Lower lobe of right lung (tissue), 2 donors: ENCODE results near the gene ZBTB42. TPM values are rescaled to one million over a fixed set of nuclear protein-coding genes. Genes with fewer than 3 reads are reported as not detected.

Experiments used
- ATAC-seq, 2 donors: fragments of 200-7000 bp; cut with Tn5 transposase; one replicate each; pipeline ENCODE4 v1.9.1; 2020 to 2022; ENCODE audit warnings: mild to moderate bottlenecking in 2 of 2, moderate library complexity in 2 of 2
- DNase-seq: peaks from one replicate; pipeline ENCODE4 v3.0.0-alpha.2; 2020
- H3K27ac ChIP-seq: fragments of 200-600 bp; one replicate; pipeline ENCODE4 v1.8.0; 2022
- H3K27me3 ChIP-seq: fragments of 200-600 bp; one replicate; pipeline ENCODE4 v1.8.0; 2022; ENCODE audit warnings: low read depth
- H3K36me3 ChIP-seq: fragments of 200-600 bp; one replicate; pipeline ENCODE4 v1.8.0; 2022; ENCODE audit warnings: mild to moderate bottlenecking
- H3K4me1 ChIP-seq: fragments of 200-600 bp; one replicate; pipeline ENCODE4 v1.8.0; 2022
- H3K4me3 ChIP-seq: fragments of 200-600 bp; one replicate; pipeline ENCODE4 v1.8.0; 2022; ENCODE audit warnings: mild to moderate bottlenecking
- H3K9me3 ChIP-seq: fragments of 200-600 bp; one replicate; pipeline ENCODE4 v1.8.0; 2022
- CTCF ChIP-seq: fragments of 200-600 bp; IDR thresholded peaks from one replicate; pipeline ENCODE4 v1.8.0; 2022; ENCODE audit warnings: antibody characterized with exemption, mild to moderate bottlenecking
- intact Hi-C: fragments of 100-400 bp; cut with DNase I; formaldehyde crosslinking; loops from one replicate; pipeline ENCODE4 v1.11.0; 2022
- total RNA-seq: library from RNA; stranded (reverse); fragmentation: NEBNext Ultra II Directional; extraction: Animal tissue kit (Norgen Biotek cat#: 25700); gene quantifications from one replicate; pipeline ENCODE4 v1.2.1, GENCODE V29; 2021
- donor health status: DM: no; HTN: yes; CAD: no; lungs with severe emphysema.

The ZBTB42 gene
- total RNA-seq, 1 donor from 2014 or later = 13.1 TPM

- H3K4me3 ChIP-seq = peak overlapping the region; percentile 88
- peaks cover 69% of the 10 kb centered on the region for H3K4me1 ChIP-seq
- DNase-seq (no peak), ATAC-seq (no peak)
- intact Hi-C loops = no loop called here
- H3K9me3 ChIP-seq = no peaks in the 10 kb centered on the region
- H3K27ac ChIP-seq = peak overlapping the region; percentile 82
- no peak for TF ChIP-seq CTCF
- no peaks in the 10 kb centered on the region for H3K36me3 ChIP-seq
- no peaks in the 10 kb centered on the region for H3K27me3 ChIP-seq
Measured at GRCh38 chr14:104801520-104802393, 856 bp downstream of the ZBTB42 start.

GRCh38 chr14:104802394-104803184 is 1.7 kb downstream of the ZBTB42 start:
- H3K9me3 ChIP-seq = no peaks in the 10 kb centered on the region
- intact Hi-C loops = no loop called here
- H3K27ac ChIP-seq = no peak overlapping the region
- peaks cover 61% of the 10 kb centered on the region for H3K4me1 ChIP-seq
- no peak for ATAC-seq
- no peaks in the 10 kb centered on the region for H3K27me3 ChIP-seq
- TF ChIP-seq CTCF = no peak
- no peak for DNase-seq
- H3K36me3 ChIP-seq = no peaks in the 10 kb centered on the region
- H3K4me3 ChIP-seq = peak overlapping the region; percentile 88

GRCh38 chr14:104803280-104803911 is 2.5 kb downstream of the ZBTB42 start:
- Histone ChIP-seq H3K27ac (no peak overlapping the region), H3K4me1 (peaks cover 54% of the 10 kb centered on the region), H3K27me3 (no peaks in the 10 kb centered on the region), H3K4me3 (no peak overlapping the region), H3K36me3 (no peaks in the 10 kb centered on the region), H3K9me3 (no peaks in the 10 kb centered on the region)
- no peak for TF ChIP-seq CTCF
- no peak for DNase-seq
- ATAC-seq = no peak
- intact Hi-C loops = no loop called here

GRCh38 chr14:104803912-104804410 is 3.1 kb downstream of the ZBTB42 start:
- intact Hi-C loops = no loop called here
- Histone ChIP-seq H3K27ac (no peak overlapping the region), H3K36me3 (no peaks in the 10 kb centered on the region), H3K4me3 (no peak overlapping the region), H3K9me3 (no peaks in the 10 kb centered on the region), H3K4me1 (peaks cover 52% of the 10 kb centered on the region), H3K27me3 (no peaks in the 10 kb centered on the region)
- DNase-seq = no peak
- TF ChIP-seq CTCF = no peak
- no peak for ATAC-seq
